Esophagus muscularis mucosa (tissue), 3 donors: ENCODE results near the gene PTPRJ.

Experiments
- CTCF ChIP-seq, 3 experiments: fragments of 200-600 bp in 2 of 3; fragments of 450-650 bp in 1 of 3; sonication (generic) in 2 of 3; IDR thresholded peaks; one replicate each; pipeline ENCODE4 v1.5.1; 2017 to 2019; ENCODE audit warnings: antibody characterized with exemption in 3 of 3, mild to moderate bottlenecking in 2 of 3, moderate library complexity in 1 of 3
- EP300 ChIP-seq: sonication (generic); formaldehyde crosslinking; IDR thresholded peaks from one replicate; pipeline ENCODE4 v1.6.1; 2017; ENCODE audit warnings: antibody characterized with exemption

GRCh38 chr11:47938791-47939560 is 41.4 kb upstream of the PTPRJ start:
- no peak for TF ChIP-seq CTCF (IDR thresholded peaks at IDR 0.05)
- no peak for TF ChIP-seq EP300
